Spleen (tissue), 11 donors: Measurements from ENCODE around the gene TRIO. TPM values are rescaled to one million over a fixed set of nuclear protein-coding genes. Genes with fewer than 3 reads are reported as not detected.

ENCODE experiments used
- DNase-seq: peaks from one replicate; pipeline ENCODE4 v3.0.0-alpha.2; 2020
- H3K27ac ChIP-seq, 8 donors: fragments of 200-600 bp; sonication (generic) in 7 of 8; 1 replicate in 4 of 8; 2 replicates in 4 of 8; pipeline versions ENCODE4 v1.5.0 to v1.8.0; 2016 to 2021; ENCODE audit warnings: inconsistent platforms in 4 of 8, mild to moderate bottlenecking in 4 of 8, moderate library complexity in 1 of 8
- H3K27me3 ChIP-seq, 7 donors: fragments of 200-600 bp; sonication (generic) in 6 of 7; replicated peaks in 1 of 7; 1 replicate in 4 of 7; 2 replicates in 3 of 7; pipeline versions ENCODE4 v1.5.0 to v1.8.0; 2016 to 2021; ENCODE audit warnings: inconsistent platforms in 3 of 7, mild to moderate bottlenecking in 1 of 7
- H3K36me3 ChIP-seq, 6 donors: fragments of 200-600 bp; sonication (generic) in 5 of 6; 1 replicate in 4 of 6; 2 replicates in 2 of 6; pipeline versions ENCODE4 v1.5.0 to v1.8.0; 2016 to 2021; ENCODE audit warnings: inconsistent platforms in 2 of 6
- H3K4me1 ChIP-seq, 6 donors: fragments of 200-600 bp; sonication (generic) in 5 of 6; 1 replicate in 3 of 6; 2 replicates in 3 of 6; pipeline versions ENCODE4 v1.5.0 to v1.8.0; 2016 to 2021; ENCODE audit warnings: inconsistent platforms in 3 of 6
- H3K4me3 ChIP-seq, 8 donors: fragments of 200-600 bp; sonication (generic) in 7 of 8; 1 replicate in 4 of 8; 2 replicates in 4 of 8; pipeline versions ENCODE4 v1.5.0 to v1.8.0; 2016 to 2021; ENCODE audit warnings: inconsistent platforms in 4 of 8, mild to moderate bottlenecking in 4 of 8, moderate library complexity in 2 of 8
- H3K9me3 ChIP-seq, 8 donors: fragments of 200-600 bp; sonication (generic) in 7 of 8; 1 replicate in 4 of 8; 2 replicates in 4 of 8; pipeline versions ENCODE4 v1.5.0 to v1.8.0; 2016 to 2021; ENCODE audit warnings: inconsistent platforms in 4 of 8
- POLR2A ChIP-seq, 3 donors: fragments of 450-650 bp; IDR thresholded peaks; one replicate each; pipeline ENCODE4 v1.5.1; 2017; ENCODE audit warnings: antibody characterized with exemption in 3 of 3, mild to moderate bottlenecking in 1 of 3
- POLR2AphosphoS5 ChIP-seq, 3 donors: sonication (generic); formaldehyde crosslinking; IDR thresholded peaks; one replicate each; pipeline ENCODE4 v1.5.1; 2017; ENCODE audit warnings: antibody characterized with exemption in 3 of 3
- WGBS, 5 donors: extraction: QIAGEN DNeasy Blood & Tissue Kit in 3 of 5; methylation state at CpG; one replicate each; pipeline versions ENCODE4 v1.1.5 to v1.1.7; 2013 to 2018; 5-methylcytosine and 5-hydroxymethylcytosine counted together
- intact Hi-C: fragments of 100-400 bp; cut with DNase I; formaldehyde crosslinking; loops from one replicate; pipeline ENCODE4 v1.15.0; 2023; ENCODE audit warnings: low total_unique reads
- polyA plus RNA-seq, 3 donors: library from polyadenylated mRNA; stranded (reverse); fragments of 200-250 nt; gene quantifications; one replicate each; pipeline ENCODE4 v1.2.1, GENCODE V29; 2013
- total RNA-seq, 7 donors: library from RNA; depleted of rRNA in 3 of 7; stranded (reverse); fragments of >200 nt in 3 of 7; fragmentation: NEBNext Ultra II Directional in 4 of 7; extraction: Animal tissue kit (Norgen Biotek cat#: 25700) in 4 of 7; gene quantifications; one replicate each; pipeline versions ENCODE4 v1.1.0 to v1.2.1, GENCODE V29; 2016 to 2021
- TF ChIP-seq, protein P1 (sequence below), 11 experiments: fragments of 200-600 bp in 7 of 11; fragments of 450-650 bp in 4 of 11; sonication (generic) in 4 of 11; IDR thresholded peaks in 8 of 11; conservative IDR thresholded peaks in 3 of 11; 1 replicate in 7 of 11; 2 replicates in 4 of 11; pipeline versions ENCODE4 v1.4.0 to v1.8.0; 2016 to 2021; ENCODE audit warnings: antibody characterized with exemption in 11 of 11, inconsistent platforms in 4 of 11, mild to moderate bottlenecking in 1 of 11
- donor health status: healthy with polysubstance abuse.
- donor health status: DM: no; HTN: no; CAD: no; lungs with moderate emphysema.
- donor health status: DM: no; HTN: no; CAD: no.
- donor health status: Bipolar disorder and iron deficiency.
- donor health status: healthy.
- donor health status: DM: no; HTN: no; CAD: no.
- donor health status: DM: yes; HTN: yes; CAD: no.

The TRIO gene
- total and polyA plus RNA-seq, 10 donors: 21.5 to 280 (median 190) TPM

DNA sequence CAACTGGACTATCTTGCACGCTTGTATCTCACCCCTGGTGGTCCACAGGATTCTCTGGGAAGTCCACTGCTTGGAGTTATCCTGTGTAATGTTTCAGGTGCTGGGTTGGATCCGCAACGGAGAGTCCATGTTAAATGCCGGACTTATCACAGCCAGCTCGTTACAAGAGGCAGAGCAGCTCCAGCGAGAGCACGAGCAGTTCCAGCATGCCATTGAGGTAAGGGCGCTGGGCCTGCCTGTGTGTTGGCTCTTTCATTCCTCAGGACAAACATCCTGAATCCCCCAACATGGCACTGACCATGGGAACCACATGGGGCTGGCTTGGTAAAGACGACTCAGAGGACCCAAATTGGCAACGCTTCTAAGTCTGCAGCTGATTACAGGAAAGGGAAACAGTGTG lies 223.6 kb downstream of the TRIO start:
- no peak overlapping the region for H3K27ac ChIP-seq
- WGBS, 5 donors: 90 to 92% (median 91%) methylated on average over 8 to 10 of the region's 10 CpGs

DNA sequence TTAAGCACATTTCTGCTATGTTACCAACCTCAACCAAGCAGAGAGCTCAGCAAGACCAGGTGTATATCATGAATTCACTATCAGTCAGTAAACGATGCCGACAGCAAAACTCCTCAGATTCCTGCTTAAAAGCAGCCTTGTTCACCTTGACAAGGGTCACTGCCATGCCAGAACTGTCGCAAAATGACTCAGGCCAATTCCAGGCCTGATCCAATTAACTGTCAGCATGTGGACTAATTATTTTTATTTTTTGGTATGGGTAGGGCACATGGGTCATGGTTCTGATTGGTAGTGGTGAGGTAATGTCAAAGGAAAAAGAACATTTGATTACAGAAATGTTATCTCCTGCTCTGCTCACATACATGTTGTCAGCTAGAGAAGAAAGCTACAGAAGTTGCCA lies 224.2 kb downstream of the TRIO start:
- intact Hi-C loops: loop anchor here (10.0 kb wide), 1 partner anchor 277 kb away; no protein-coding TSS in a partner anchor
- 85 to 96% (median 92%) methylated on average over 3 of the region's 3 CpGs for WGBS, 5 donors
- no peak overlapping the region for H3K4me3 ChIP-seq
- peaks cover 0 to 13% (median 0%) of the 10 kb centered on the region in 6 donors for H3K4me1 ChIP-seq
- TF ChIP-seq, protein P1, sequence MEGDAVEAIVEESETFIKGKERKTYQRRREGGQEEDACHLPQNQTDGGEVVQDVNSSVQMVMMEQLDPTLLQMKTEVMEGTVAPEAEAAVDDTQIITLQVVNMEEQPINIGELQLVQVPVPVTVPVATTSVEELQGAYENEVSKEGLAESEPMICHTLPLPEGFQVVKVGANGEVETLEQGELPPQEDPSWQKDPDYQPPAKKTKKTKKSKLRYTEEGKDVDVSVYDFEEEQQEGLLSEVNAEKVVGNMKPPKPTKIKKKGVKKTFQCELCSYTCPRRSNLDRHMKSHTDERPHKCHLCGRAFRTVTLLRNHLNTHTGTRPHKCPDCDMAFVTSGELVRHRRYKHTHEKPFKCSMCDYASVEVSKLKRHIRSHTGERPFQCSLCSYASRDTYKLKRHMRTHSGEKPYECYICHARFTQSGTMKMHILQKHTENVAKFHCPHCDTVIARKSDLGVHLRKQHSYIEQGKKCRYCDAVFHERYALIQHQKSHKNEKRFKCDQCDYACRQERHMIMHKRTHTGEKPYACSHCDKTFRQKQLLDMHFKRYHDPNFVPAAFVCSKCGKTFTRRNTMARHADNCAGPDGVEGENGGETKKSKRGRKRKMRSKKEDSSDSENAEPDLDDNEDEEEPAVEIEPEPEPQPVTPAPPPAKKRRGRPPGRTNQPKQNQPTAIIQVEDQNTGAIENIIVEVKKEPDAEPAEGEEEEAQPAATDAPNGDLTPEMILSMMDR (IDR thresholded peaks at IDR 0.05 in 8 of 11, conservative IDR thresholded peaks at IDR 0.05 in 3 of 11): no peak
- TF ChIP-seq POLR2AphosphoS5 (IDR thresholded peaks at IDR 0.05): no peak
- no peak for TF ChIP-seq POLR2A (IDR thresholded peaks at IDR 0.05)
- peaks cover 2 to 99% (median 73%) of the 10 kb centered on the region in 6 donors for H3K36me3 ChIP-seq
- no peaks in the 10 kb centered on the region for H3K27me3 ChIP-seq
- DNase-seq: no peak
- no peaks in the 10 kb centered on the region for H3K9me3 ChIP-seq
- H3K27ac ChIP-seq: no peak overlapping the region

More for the DNA sequence above, 223.6 kb downstream of the TRIO start:
- H3K36me3 ChIP-seq: peaks cover 2 to 99% (median 71%) of the 10 kb centered on the region in 6 donors
- intact Hi-C loops: loop anchor here (10.0 kb wide), 1 partner anchor 278 kb away; no protein-coding TSS in a partner anchor
- no peak for TF ChIP-seq POLR2AphosphoS5 (IDR thresholded peaks at IDR 0.05)
- TF ChIP-seq, protein P1 (IDR thresholded peaks at IDR 0.05 in 8 of 11, conservative IDR thresholded peaks at IDR 0.05 in 3 of 11): no peak
- no peaks in the 10 kb centered on the region for H3K9me3 ChIP-seq
- H3K27me3 ChIP-seq: no peaks in the 10 kb centered on the region
- no peak for DNase-seq
- no peak overlapping the region for H3K4me3 ChIP-seq
- H3K4me1 ChIP-seq: peaks cover 0 to 13% (median 0%) of the 10 kb centered on the region in 6 donors

DNA sequence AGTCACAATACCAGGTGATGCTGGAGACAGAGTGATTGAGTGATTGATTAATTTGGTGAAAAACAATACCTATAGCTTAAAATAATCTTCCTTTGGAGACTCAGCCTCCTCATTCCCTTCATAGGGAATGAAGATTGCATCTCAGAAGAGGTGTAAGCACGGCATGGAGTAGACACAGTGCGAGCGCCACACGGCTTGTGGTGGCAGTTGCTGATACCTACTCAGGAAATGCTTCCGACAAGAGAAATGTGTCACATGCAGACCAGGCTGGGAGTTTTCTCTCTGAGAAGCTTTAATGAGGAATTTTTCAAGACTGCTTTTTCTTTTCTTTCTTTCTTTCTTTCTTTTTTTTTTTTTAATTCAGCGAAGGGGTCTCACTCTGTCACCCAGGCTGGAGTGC lies 226.6 kb downstream of the TRIO start:
- Histone ChIP-seq H3K36me3 (peaks cover 2 to 100% (median 68%) of the 10 kb centered on the region in 6 donors), H3K4me1 (peaks cover 0 to 8% (median 0%) of the 10 kb centered on the region in 6 donors), H3K27me3 (no peaks in the 10 kb centered on the region), H3K9me3 (no peaks in the 10 kb centered on the region), H3K4me3 (no peak overlapping the region), H3K27ac (no peak overlapping the region)
- intact Hi-C loops: loop anchor here (10.0 kb wide), 1 partner anchor 275 kb away; no protein-coding TSS in a partner anchor
- TF ChIP-seq POLR2AphosphoS5 (IDR thresholded peaks at IDR 0.05) (no peak), POLR2A (IDR thresholded peaks at IDR 0.05) (no peak)
- TF ChIP-seq, protein P1 (IDR thresholded peaks at IDR 0.05 in 8 of 11, conservative IDR thresholded peaks at IDR 0.05 in 3 of 11): no peak
- 82 to 90% (median 88%) methylated on average over 6 of the region's 6 CpGs for WGBS, 5 donors
- DNase-seq: no peak

DNA sequence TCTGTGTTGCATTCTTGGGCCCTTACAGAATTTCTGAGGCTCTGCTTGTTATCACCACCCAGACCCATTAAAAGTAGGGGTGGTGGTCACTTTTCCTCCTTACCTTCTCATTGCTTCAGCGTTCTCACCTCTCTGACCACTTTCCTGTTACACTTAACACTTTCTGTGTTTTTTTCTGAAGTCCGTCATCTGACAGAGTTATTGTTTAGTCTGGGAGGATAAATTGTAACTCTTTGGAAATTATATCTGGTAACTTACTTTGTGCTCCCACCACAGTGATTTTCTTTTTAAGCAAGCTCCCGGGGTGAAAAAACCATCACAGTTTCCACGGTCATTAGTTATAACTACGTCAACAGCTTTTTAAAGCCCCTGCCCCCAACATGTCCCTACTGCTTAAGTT lies 227.2 kb downstream of the TRIO start:
- WGBS, 5 donors: 83 to 91% (median 86%) methylated on average over 5 of the region's 5 CpGs
- DNase-seq: no peak
- intact Hi-C loops: no loop called here
- no peak for TF ChIP-seq POLR2A (IDR thresholded peaks at IDR 0.05)
- no peak for TF ChIP-seq POLR2AphosphoS5 (IDR thresholded peaks at IDR 0.05)
- TF ChIP-seq, protein P1 (IDR thresholded peaks at IDR 0.05 in 8 of 11, conservative IDR thresholded peaks at IDR 0.05 in 3 of 11): no peak
- Histone ChIP-seq H3K36me3 (peaks cover 2 to 100% (median 66%) of the 10 kb centered on the region in 6 donors), H3K27ac (no peak overlapping the region), H3K4me3 (no peak overlapping the region), H3K4me1 (peaks cover 0 to 8% (median 0%) of the 10 kb centered on the region in 6 donors), H3K9me3 (no peaks in the 10 kb centered on the region), H3K27me3 (no peaks in the 10 kb centered on the region)
